Activated T-cell treated with anti-CD3 and anti-CD28 coated beads, Interleukin-2, amount 50 U/mL, for 24 hours (primary cell): ENCODE data around the gene SKAP1.
A peak's percentile ranks its signal among the peaks of the same experiment; 100 is the strongest.
"Not testable (repeated sequence)": the region's sequence is repeated elsewhere in the genome, so short reads cannot be mapped to it uniquely, and the experiment has no call there.

ENCODE experiments used
- DNase-seq: peaks from one replicate; pipeline ENCODE4 v3.0.0-alpha.2; 2020
- H3K27ac Mint-ChIP-seq: 2 replicates; pipeline ENCODE4 v1.8.0; 2020; ENCODE audit warnings: mild to moderate bottlenecking, mixed read lengths
- H3K27me3 Mint-ChIP-seq: 2 replicates; pipeline ENCODE4 v1.8.0; 2020; ENCODE audit warnings: mixed read lengths
- H3K36me3 Mint-ChIP-seq: 2 replicates; pipeline ENCODE4 v1.8.0; 2020; ENCODE audit warnings: low read depth, mixed read lengths
- H3K4me1 Mint-ChIP-seq: 2 replicates; pipeline ENCODE4 v1.8.0; 2020; ENCODE audit warnings: low read depth, mixed read lengths
- H3K4me3 Mint-ChIP-seq: 2 replicates; pipeline ENCODE4 v1.8.0; 2020; ENCODE audit warnings: mild to moderate bottlenecking, moderate library complexity, mixed read lengths
- H3K9me3 Mint-ChIP-seq: 2 replicates; pipeline ENCODE4 v1.8.0; 2020; ENCODE audit warnings: mixed read lengths

The SKAP1 gene

DNA sequence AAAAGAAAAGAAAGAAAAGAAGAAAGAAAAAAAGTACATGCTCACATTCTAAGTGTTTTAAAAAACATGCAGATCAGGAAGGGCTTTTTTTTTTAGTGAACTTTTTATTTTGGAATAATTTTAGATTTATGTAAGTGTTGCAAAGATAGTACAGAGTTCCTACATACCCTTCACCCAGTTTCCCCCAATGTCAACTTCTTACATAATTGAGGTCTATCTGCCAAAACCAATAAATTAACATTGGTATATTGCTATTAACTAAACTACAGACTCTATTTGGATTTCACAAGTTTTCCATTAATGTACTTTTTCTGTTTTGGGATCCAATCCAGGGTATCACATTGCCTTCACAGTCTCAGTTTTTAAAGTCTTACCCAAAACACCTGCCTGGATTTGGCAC lies 81.7 kb downstream of the SKAP1 start:
- H3K27ac Mint-ChIP-seq: no peak overlapping the region
- H3K9me3 Mint-ChIP-seq: no peaks in the 10 kb centered on the region
- H3K4me1 Mint-ChIP-seq: peaks cover 14% of the 10 kb centered on the region
- peaks cover 34% of the 10 kb centered on the region for H3K36me3 Mint-ChIP-seq
- no peak for DNase-seq
- no peak overlapping the region for H3K4me3 Mint-ChIP-seq
- H3K27me3 Mint-ChIP-seq: no peaks in the 10 kb centered on the region

GRCh38 chr17:48347177-48347576 lies 82.8 kb downstream of the SKAP1 start:
- peaks cover 6% of the 10 kb centered on the region for H3K4me1 Mint-ChIP-seq
- H3K36me3 Mint-ChIP-seq: peaks cover 38% of the 10 kb centered on the region
- no peaks in the 10 kb centered on the region for H3K9me3 Mint-ChIP-seq
- H3K27me3 Mint-ChIP-seq: no peaks in the 10 kb centered on the region
- no peak overlapping the region for H3K4me3 Mint-ChIP-seq
- H3K27ac Mint-ChIP-seq: no peak overlapping the region
- DNase-seq: no peak

GRCh38 chr17:48344251-48344650 lies 85.8 kb downstream of the SKAP1 start:
- no peak for DNase-seq
- peaks cover 53% of the 10 kb centered on the region for H3K36me3 Mint-ChIP-seq
- peaks cover 5% of the 10 kb centered on the region for H3K4me1 Mint-ChIP-seq
- H3K4me3 Mint-ChIP-seq: no peak overlapping the region
- H3K27ac Mint-ChIP-seq: no peak overlapping the region
- H3K27me3 Mint-ChIP-seq: no peaks in the 10 kb centered on the region
- no peaks in the 10 kb centered on the region for H3K9me3 Mint-ChIP-seq

DNA sequence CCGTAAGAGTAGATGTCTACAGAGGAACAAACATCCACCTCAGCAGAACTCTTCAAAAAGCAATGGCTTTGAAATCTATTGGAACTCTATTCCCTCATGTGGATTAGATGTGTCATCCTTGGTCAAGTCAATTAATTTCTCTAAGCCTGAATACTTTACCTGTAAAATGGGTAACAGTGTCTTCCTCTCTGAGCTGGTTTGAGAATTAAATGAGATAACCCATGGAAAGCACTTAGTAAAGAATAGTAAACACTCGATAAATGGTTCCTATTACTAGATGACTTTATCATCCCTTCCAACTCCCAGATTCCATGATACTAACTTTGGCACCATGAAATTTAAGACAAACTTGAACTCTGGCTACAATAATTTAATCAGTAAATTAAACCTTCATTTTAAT lies 89.1 kb downstream of the SKAP1 start:
- peaks cover 7% of the 10 kb centered on the region for H3K4me1 Mint-ChIP-seq
- peaks cover 51% of the 10 kb centered on the region for H3K36me3 Mint-ChIP-seq
- H3K9me3 Mint-ChIP-seq: no peaks in the 10 kb centered on the region
- H3K27ac Mint-ChIP-seq: no peak overlapping the region
- no peak overlapping the region for H3K4me3 Mint-ChIP-seq
- H3K27me3 Mint-ChIP-seq: no peaks in the 10 kb centered on the region
- DNase-seq: no peak

DNA sequence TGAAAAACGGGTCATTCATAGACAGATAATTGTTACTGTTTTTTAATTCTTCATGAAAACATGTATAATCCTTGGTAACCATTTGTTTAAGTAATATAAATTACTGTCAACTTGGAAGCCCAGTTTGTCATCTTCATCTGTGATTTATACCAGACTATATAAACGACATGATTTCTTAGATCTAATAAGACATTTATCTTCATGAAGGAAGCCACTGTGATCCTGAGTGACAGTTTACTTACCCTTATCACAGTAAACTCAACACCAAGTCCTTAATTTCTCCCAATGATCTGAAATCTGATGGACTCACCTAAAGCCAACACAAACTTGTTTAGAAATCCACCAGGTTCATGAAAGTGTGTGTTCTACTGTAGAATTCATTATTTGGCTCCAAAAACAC lies 91.3 kb downstream of the SKAP1 start:
- Mint-ChIP-seq H3K4me3 (no peak overlapping the region), H3K9me3 (no peaks in the 10 kb centered on the region), H3K27me3 (no peaks in the 10 kb centered on the region), H3K4me1 (peaks cover 7% of the 10 kb centered on the region), H3K27ac (no peak overlapping the region), H3K36me3 (peaks cover 33% of the 10 kb centered on the region)
- DNase-seq: no peak

GRCh38 chr17:48337903-48338302 lies 92.1 kb downstream of the SKAP1 start:
- Mint-ChIP-seq H3K4me1 (peaks cover 12% of the 10 kb centered on the region), H3K36me3 (peaks cover 31% of the 10 kb centered on the region)
- H3K27ac Mint-ChIP-seq: not testable (repeated sequence)

DNA sequence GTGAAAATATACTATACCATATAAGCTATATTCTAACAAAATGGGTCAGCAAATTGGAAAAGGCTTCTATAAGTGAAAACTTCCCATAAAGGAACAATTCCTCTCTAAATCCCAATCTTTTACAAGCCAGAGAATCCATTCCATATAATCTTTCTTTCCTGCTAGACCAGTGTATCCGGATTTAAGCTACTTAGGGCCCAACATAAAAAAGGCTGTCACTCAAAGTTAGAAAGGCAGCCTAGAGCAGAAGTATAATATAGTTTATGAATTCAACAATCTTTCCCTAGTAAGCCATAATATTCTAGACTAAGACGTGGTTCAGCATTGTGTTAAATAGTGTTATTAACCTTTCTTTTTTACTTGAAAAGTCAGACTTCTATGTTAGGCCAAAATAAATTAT lies 93.0 kb downstream of the SKAP1 start:
- peaks cover 11% of the 10 kb centered on the region for H3K4me1 Mint-ChIP-seq
- H3K27me3 Mint-ChIP-seq: no peaks in the 10 kb centered on the region
- no peak overlapping the region for H3K27ac Mint-ChIP-seq
- peaks cover 25% of the 10 kb centered on the region for H3K36me3 Mint-ChIP-seq
- no peaks in the 10 kb centered on the region for H3K9me3 Mint-ChIP-seq
- no peak for DNase-seq
- H3K4me3 Mint-ChIP-seq: no peak overlapping the region

More at GRCh38 chr17:48337903-48338302, 92.1 kb downstream of the SKAP1 start:
- not testable (repeated sequence) for DNase-seq, H3K27me3 Mint-ChIP-seq, H3K4me3 Mint-ChIP-seq, H3K9me3 Mint-ChIP-seq

DNA sequence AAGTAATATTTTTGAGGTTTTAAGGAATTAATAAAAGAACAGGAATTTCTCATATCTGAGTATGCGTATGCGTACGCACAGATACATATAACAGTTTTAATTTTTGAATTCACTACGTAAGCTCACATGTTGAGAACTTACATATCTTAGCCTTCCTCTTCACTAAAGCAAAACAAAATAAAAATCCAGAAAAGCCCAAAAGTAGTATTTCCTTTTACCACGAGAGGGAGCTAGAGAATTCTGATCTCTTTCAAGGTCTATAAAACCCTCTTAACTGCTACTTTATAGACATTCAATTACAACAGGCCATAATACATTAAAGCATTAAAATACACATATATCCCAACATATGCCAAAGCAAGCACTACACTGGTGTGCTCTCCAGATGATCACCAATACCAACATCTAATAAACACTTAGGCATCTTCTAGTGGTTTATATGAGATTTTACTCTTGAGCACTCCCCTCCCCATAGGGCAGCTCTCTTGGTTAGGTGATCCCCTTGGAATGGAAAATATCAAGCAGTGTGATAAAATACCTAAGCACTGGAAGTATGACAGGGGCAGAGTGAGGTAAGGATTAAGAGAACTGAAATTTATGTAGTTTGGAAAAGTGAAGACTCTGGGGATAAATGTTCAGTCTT lies 94.0 kb downstream of the SKAP1 start:
- H3K4me3 Mint-ChIP-seq: no peak overlapping the region
- no peak for DNase-seq
- H3K4me1 Mint-ChIP-seq: peaks cover 10% of the 10 kb centered on the region
- H3K27ac Mint-ChIP-seq: no peak overlapping the region
- peaks cover 18% of the 10 kb centered on the region for H3K36me3 Mint-ChIP-seq
- no peaks in the 10 kb centered on the region for H3K27me3 Mint-ChIP-seq
- no peaks in the 10 kb centered on the region for H3K9me3 Mint-ChIP-seq

DNA sequence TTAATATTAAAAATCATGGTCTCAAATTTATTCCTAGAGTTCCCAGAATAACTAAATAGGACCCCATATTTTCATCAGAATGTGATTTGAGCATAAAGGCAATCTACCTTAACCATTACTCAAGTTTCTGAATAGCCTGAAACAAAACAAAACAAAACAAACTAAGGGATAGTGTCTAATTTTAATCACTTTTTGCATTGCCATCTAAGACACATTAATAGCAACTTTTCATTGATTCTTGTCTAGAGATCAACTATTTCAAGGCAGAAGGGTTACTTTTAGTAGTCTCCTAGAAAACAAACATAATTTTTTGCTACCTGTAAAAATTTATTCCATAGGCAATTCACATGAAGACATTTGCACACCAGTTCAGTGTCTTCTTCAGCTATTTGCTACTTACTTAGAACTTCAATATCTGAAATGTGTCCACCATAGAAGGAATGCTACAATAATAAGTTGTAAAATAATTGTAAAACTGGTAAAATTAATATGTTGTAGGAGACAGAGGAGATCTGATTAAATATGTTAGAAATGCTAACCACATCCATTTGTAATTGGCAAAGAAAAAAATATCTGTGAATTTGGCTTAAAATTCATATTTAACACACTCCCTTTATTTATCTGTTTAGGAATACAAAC lies 94.7 kb downstream of the SKAP1 start:
- peaks cover 21% of the 10 kb centered on the region for H3K36me3 Mint-ChIP-seq
- DNase-seq: no peak
- no peaks in the 10 kb centered on the region for H3K27me3 Mint-ChIP-seq
- peaks cover 14% of the 10 kb centered on the region for H3K4me1 Mint-ChIP-seq
- no peaks in the 10 kb centered on the region for H3K9me3 Mint-ChIP-seq
- H3K4me3 Mint-ChIP-seq: no peak overlapping the region
- no peak overlapping the region for H3K27ac Mint-ChIP-seq

- Mint-ChIP-seq H3K4me1 (peaks cover 21% of the 10 kb centered on the region), H3K27ac (no peak overlapping the region)
- DNase-seq: no peak
These were observed 96.9 kb downstream of the SKAP1 start for GRCh38 chr17:48333034-48333530.

DNA sequence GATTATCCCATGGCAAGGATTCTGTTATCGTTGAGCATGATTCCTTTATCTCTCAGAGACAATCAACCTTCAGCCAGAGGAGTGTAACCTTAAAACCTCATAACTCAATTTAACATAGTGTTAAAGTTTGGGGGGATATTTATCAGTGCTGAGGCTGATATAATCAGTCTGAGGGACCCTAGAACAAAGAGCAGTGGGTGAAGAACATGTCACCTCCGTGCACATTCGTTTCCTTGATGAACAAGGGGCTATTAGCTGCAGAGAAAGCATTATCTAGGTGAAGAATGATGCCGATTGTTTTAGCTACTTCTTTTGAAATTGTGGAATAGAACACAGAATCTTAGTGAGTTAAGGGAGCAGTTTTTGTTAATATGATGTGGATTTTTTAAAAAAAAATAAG lies 99.1 kb downstream of the SKAP1 start:
- no peaks in the 10 kb centered on the region for H3K9me3 Mint-ChIP-seq
- H3K36me3 Mint-ChIP-seq: peaks cover 11% of the 10 kb centered on the region
- no peak for DNase-seq
- H3K27ac Mint-ChIP-seq: no peak overlapping the region
- no peaks in the 10 kb centered on the region for H3K27me3 Mint-ChIP-seq
- peaks cover 20% of the 10 kb centered on the region for H3K4me1 Mint-ChIP-seq
- no peak overlapping the region for H3K4me3 Mint-ChIP-seq

More at GRCh38 chr17:48333034-48333530, 96.9 kb downstream of the SKAP1 start:
- H3K9me3 Mint-ChIP-seq: no peaks in the 10 kb centered on the region
- H3K4me3 Mint-ChIP-seq: no peak overlapping the region
- no peaks in the 10 kb centered on the region for H3K27me3 Mint-ChIP-seq
- peaks cover 13% of the 10 kb centered on the region for H3K36me3 Mint-ChIP-seq

GRCh38 chr17:48330421-48330820 lies 99.6 kb downstream of the SKAP1 start:
- Mint-ChIP-seq H3K27me3 (no peaks in the 10 kb centered on the region), H3K4me1 (peaks cover 19% of the 10 kb centered on the region)

DNA sequence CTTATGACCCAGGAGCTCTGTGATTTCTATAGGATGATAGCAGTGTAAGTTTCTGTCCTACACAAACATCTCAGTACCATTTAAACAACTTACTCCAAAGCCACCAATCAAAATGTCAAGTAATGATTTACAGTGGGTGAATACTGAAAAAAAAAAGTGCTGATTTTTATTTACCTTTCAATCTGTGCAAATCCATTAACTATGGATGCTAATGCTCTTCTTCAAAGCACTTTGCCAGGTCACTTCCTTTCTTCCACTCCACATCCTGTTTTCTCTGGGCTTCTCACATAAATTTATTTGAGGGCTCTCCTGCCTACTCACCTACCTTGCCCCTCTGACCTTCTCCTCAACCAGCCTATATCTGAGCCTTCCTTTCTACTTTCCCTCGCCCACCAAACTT lies 101.6 kb downstream of the SKAP1 start:
- peaks cover 11% of the 10 kb centered on the region for H3K36me3 Mint-ChIP-seq

More at GRCh38 chr17:48330421-48330820, 99.6 kb downstream of the SKAP1 start:
- Mint-ChIP-seq H3K27ac (no peak overlapping the region), H3K4me3 (no peak overlapping the region), H3K36me3 (peaks cover 11% of the 10 kb centered on the region), H3K9me3 (no peaks in the 10 kb centered on the region)
- no peak for DNase-seq

DNA sequence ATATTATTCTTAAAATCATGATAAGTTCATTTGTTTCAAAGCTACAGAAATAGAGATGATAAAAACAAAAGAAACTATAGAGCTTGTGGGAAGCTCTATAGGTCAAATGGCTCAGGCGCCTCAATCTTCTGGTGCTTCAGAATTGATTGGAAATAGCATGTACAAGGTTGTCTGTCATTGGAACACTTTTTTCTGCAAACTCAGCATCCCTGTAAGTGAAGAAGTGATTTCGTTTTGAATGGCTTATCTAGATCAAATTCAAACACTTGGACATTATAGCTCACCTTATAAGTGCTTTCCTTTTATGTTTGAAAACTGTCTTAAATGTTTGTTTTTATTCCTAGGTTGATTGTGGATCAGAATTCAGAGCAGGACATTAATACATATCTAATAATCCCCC lies 103.7 kb downstream of the SKAP1 start:
- Mint-ChIP-seq H3K27me3 (no peaks in the 10 kb centered on the region), H3K4me3 (no peak overlapping the region), H3K36me3 (peaks cover 11% of the 10 kb centered on the region), H3K27ac (no peak overlapping the region), H3K4me1 (peaks cover 16% of the 10 kb centered on the region), H3K9me3 (no peaks in the 10 kb centered on the region)
- no peak for DNase-seq

More for the DNA sequence above, 101.6 kb downstream of the SKAP1 start:
- H3K27ac Mint-ChIP-seq: peak overlapping the region; percentile 10
- H3K4me1 Mint-ChIP-seq: peaks cover 20% of the 10 kb centered on the region
- H3K4me3 Mint-ChIP-seq: no peak overlapping the region
- DNase-seq: no peak
- H3K9me3 Mint-ChIP-seq: no peaks in the 10 kb centered on the region
- no peaks in the 10 kb centered on the region for H3K27me3 Mint-ChIP-seq

GRCh38 chr17:48322060-48322459 lies 108.0 kb downstream of the SKAP1 start:
- H3K4me3 Mint-ChIP-seq: no peak overlapping the region
- H3K27ac Mint-ChIP-seq: no peak overlapping the region
- DNase-seq: no peak
- H3K27me3 Mint-ChIP-seq: no peaks in the 10 kb centered on the region
- peaks cover 11% of the 10 kb centered on the region for H3K4me1 Mint-ChIP-seq
- H3K36me3 Mint-ChIP-seq: peaks cover 10% of the 10 kb centered on the region
- no peaks in the 10 kb centered on the region for H3K9me3 Mint-ChIP-seq
